ENCODE data around the gene KIF13A.

DNA sequence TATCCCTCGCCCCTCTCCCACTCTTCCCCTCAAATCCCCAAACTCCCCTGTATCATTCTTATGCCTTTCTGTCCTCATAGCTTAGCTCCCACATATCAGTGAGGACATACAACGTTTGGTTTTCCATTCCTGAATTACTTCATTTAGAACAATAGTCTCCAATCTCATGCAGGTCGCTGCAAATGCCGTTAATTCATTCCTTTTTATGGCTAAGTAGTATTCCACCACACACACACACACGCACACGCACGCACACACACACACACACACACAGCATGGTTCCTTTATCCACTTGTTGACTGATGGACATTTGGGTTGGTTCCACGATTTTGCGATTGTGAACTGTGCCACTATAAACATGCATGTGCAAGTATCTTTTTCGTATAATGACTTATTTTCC lies 112.7 kb downstream of the KIF13A start:
- TF ChIP-seq, protein P1, sequence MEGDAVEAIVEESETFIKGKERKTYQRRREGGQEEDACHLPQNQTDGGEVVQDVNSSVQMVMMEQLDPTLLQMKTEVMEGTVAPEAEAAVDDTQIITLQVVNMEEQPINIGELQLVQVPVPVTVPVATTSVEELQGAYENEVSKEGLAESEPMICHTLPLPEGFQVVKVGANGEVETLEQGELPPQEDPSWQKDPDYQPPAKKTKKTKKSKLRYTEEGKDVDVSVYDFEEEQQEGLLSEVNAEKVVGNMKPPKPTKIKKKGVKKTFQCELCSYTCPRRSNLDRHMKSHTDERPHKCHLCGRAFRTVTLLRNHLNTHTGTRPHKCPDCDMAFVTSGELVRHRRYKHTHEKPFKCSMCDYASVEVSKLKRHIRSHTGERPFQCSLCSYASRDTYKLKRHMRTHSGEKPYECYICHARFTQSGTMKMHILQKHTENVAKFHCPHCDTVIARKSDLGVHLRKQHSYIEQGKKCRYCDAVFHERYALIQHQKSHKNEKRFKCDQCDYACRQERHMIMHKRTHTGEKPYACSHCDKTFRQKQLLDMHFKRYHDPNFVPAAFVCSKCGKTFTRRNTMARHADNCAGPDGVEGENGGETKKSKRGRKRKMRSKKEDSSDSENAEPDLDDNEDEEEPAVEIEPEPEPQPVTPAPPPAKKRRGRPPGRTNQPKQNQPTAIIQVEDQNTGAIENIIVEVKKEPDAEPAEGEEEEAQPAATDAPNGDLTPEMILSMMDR (IDR thresholded peaks at IDR 0.05): no peak
- no peak for TF ChIP-seq ZFX (IDR thresholded peaks at IDR 0.05; ENCODE audit: borderline replicate concordance)

Data from 22Rv1 (cell line).